Measurements from ENCODE around the gene GOLGA6L22.
"Not testable (repeated sequence)": the region's sequence is repeated elsewhere in the genome, so short reads cannot be mapped to it uniquely, and the experiment has no call there.

Gene GOLGA6L22, protein sequence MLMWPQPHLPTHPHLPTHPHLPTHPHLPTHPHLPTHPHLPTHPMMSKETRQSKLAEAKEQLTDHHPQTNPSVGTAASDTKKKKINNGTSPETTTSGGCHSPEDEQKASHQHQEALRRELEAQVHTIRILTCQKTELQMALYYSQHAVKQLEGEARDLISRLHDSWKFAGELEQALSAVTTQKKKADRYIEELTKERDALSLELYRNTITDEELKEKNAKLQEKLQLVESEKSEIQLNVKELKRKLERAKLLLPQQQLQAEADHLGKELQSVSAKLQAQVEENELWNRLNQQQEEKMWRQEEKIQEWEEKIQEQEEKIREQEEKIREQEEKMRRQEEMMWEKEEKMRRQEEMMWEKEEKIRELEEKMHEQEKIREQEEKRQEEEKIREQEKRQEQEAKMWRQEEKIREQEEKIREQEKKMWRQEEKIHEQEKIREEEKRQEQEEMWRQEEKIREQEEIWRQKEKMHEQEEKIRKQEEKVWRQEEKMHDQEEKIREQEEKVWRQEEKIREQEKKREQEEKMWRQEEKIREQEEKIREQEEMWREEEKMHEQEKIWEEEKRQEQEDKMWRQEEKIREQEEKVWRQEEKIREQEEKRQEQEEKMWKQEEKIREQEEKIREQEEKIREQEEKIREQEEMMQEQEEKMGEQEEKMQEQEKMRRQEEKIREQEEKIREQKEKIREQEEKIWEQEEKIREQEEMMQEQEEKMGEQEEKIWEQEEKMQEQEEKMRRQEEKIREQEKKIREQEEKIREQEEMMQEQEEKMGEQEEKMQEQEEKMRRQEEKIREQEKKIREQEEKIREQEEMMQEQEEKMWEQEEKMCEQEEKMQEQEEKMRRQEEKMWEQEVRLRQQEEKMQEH

GRCh38 chr15:22458603-22459002 lies at the start of gene GOLGA6L22:
GOLGA6L22 (plus strand) TSS chr15:22458903; CDS start chr15:22458994, 91 bp downstream.
- not testable (repeated sequence) for DNase-seq

GRCh38 chr15:22417288-22417687 lies 41.4 kb upstream of the GOLGA6L22 start:
- not testable (repeated sequence) for DNase-seq

DNA sequence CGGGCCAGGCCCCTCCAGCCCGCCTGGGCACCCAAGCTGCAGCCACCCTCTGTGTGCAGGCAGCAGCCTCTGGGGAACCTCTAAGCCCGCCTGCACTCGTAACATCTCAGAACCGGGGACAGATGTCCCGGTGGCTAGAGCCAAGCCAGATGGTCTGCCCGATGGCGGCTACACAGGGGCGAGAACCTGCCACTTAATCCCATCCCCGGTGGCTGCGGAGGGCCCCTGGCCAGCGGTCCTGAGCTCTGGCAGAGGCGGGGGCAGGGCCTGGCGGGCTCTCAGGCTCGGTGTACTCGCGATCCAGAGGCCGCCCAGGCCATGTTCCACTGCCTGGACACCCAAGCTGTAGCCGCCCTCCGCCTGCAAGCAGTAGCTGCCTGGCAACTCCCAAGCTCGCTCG lies 40.9 kb upstream of the GOLGA6L22 start:
- DNase-seq, result not testable (repeated sequence)

DNA sequence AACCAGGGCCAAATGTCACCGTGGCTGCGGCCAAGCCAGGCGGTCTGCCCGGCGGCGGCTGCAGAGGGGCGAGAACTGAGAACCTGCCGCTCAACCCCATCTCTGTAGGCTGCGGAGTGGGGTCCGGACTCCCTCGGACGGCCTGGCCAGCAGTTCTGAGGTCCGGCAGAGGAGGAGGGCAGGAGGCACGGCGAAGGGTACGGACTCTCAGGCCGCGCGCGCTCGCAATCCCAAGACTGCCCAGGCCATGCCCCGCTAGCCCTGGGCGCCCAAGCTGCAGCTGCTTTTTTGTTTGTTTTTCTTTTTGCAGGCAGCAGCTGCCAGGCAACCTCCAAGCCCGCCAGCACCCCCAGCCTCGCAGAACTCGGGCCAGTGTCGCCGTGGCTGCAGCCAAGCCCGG lies 40.5 kb upstream of the GOLGA6L22 start:
- DNase-seq, result not testable (repeated sequence)

GRCh38 chr15:22418666-22419065 lies 40.0 kb upstream of the GOLGA6L22 start:
- DNase-seq, result not testable (repeated sequence)

GRCh38 chr15:22420340-22420739 lies 38.4 kb upstream of the GOLGA6L22 start:
- DNase-seq, result not testable (repeated sequence)

- DNase-seq, result not testable (repeated sequence)
These were observed 29.3 kb upstream of the GOLGA6L22 start for GRCh38 chr15:22429426-22429825.

DNA sequence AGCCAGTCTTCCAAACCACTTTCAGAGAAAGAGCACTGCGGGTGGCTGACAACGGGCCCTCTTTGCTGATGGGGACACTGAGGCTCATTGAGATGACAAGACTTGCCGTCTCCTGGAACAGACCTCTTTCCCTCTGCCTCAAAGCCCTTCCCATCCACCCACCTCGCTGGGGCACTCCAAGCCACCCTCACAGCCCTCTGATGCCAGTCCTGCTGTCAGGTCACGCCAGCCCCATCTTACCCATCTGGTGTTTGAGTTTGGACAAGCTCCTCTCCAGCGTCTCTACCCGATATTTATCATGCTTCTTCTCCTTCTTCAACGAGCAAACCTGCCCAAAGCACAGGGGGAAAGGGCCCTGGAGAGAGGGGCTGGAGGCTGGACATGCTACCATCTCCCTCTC lies 27.0 kb upstream of the GOLGA6L22 start:
- DNase-seq, result not testable (repeated sequence)

DNA sequence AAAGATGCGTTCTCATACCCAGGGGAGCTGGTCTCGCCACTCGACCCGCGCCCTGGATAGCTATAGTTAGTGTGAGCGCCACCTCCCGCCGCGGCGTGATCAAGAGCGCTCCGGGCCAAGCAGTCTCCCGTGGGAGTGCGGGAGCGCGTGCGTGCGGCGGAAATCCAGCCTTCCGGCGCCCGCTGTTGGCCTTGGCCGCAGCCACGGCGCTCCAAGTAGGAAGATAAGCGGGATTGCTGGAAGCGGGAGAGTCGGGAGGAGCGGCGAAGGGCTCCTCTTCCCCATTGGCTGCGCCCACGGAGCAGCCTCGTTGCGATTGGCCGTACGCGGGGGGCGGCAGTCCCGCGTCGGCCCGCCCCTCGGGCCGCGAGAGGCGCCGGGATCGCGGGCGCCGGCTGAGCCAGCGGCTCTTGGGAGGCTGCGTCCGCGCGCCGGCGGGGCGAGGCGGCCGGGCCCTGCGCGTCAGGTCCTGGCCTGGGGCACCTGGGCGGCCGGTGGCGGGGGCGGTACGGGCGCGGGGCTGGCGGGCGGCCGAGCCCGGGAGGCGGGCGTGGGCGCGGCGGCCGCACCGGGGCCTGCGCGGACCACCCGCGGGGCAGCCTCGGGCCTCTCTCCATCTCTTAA lies 35.9 kb downstream of the GOLGA6L22 start:
- DNase-seq, result peak; percentile 23

DNA sequence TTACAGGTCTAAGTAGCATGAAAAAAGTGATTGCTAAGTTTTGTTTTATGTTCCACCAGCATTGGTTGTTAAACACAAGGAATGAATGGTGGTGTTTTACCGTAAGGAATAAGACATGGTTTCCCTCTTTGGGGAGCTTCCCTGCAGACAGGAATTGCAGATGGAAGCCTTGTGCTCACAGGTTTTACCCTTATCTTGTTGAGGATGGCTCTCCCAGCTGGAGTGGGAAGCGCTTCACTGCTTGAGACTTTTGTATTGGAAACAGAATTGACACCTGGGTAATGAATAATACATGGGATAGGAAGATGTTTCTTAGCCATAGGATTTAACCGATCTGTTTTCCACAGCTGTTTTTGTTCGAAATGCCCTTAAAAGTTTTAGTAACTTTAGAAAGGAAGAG lies 38.5 kb downstream of the GOLGA6L22 start:
- DNase-seq, result not testable (repeated sequence)

DNA sequence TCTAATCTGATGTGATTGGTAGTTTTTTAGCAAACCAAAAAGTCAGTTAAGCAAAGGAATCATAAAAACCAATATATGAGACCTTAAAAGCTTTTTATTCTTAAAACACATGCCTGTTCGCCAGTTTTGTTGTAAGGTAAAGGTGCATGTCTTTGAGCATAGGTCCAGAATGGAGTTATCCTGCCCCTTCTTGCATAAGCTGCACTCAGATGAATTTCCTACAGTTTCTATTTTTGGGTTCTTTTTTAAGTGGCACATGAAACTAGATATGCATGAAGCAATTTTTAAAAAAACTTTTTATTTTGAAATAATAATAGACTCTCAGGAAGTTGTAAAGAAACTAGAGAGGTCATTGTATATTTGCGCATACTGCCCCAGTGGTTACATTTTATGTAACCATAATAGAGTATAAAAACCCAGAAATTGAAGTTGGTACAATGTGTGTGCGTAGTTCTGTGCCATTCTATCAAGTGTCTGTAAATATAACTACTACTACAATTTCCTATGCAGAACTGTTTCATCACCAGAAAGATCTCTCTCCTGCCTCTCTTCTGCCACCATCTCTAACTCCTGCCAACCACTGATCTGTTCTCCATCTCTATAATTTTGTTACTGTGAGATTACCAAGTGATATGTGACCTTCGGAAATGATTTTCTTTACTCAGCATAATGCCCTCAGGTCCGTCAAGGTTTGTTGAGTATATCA lies 39.7 kb downstream of the GOLGA6L22 start:
- not testable (repeated sequence) for DNase-seq

DNA sequence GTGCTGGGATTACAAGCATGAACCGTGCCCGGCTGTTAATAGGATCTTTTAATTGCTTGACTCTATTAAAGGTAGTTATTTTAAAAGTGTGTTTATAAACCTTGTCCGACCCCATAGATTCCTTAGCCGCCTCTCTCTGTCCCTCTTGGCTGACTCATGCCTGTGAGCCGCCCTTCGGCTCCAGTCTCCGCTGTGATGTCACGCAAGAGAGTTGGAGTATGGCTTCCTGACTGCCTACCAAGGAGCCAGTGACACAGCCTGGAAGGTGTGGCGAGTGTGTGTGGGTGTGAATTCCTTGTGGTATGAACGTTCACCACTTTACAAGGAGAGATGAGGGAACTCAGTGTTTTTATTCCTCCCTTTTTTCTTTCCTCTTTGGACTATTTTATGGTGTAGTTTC lies 43.6 kb downstream of the GOLGA6L22 start:
- DNase-seq, result not testable (repeated sequence)

GRCh38 chr15:22506959-22507358 lies 48.3 kb downstream of the GOLGA6L22 start:
- not testable (repeated sequence) for DNase-seq

DNA sequence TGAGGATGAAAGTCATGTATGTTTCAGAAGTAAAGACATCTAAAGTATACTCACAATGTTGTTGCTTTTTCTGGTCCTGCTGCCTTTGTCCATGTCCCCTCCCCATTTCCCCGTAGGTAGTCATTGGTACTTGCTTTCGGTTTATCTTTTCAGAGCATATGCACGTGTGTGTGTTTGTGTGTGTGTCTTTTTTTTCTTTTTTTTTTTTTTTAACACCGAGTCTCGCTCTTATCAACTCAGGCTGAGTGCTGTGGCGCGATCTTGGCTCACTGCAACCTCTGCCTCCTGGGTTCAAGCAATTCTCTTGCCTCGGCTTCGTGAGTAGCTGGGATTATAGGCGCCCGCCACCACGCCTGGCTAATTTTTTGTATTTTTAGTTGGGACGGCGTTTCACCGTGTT lies 57.4 kb downstream of the GOLGA6L22 start:
- DNase-seq, result not testable (repeated sequence)
